Loucy (cell line): ENCODE results near the gene SAT2.
A peak's percentile ranks its signal among the peaks of the same experiment; 100 is the strongest.
"Not testable (repeated sequence)": the region's sequence is repeated elsewhere in the genome, so short reads cannot be mapped to it uniquely, and the experiment has no call there.

Experiments used
- H2AFZ ChIP-seq: fragments of 200-600 bp; sonication (generic); 2 replicates; pipeline ENCODE4 v1.6.0; 2016; ENCODE audit warnings: antibody characterized with exemption, mild to moderate bottlenecking, low read length, moderate library complexity
- H3F3A ChIP-seq: fragments of 200-600 bp; 2 replicates; pipeline ENCODE4 v1.6.0; 2016; ENCODE audit warnings: antibody characterized with exemption, low read depth, mild to moderate bottlenecking
- H3K27me3 ChIP-seq: fragments of 200-600 bp; sonication (generic); 2 replicates; pipeline ENCODE4 v1.6.1; 2014; ENCODE audit warnings: low read length, mild to moderate bottlenecking; ENCODE audit not compliant: insufficient read depth, poor library complexity, severe bottlenecking
- H3K36me3 ChIP-seq: fragments of 200-600 bp; sonication (generic); 2 replicates; pipeline ENCODE4 v1.6.1; 2016; ENCODE audit warnings: low read length; ENCODE audit not compliant: insufficient read depth
- H3K4me1 ChIP-seq: fragments of 200-600 bp; sonication (generic); 2 replicates; pipeline ENCODE4 v1.5.1; 2014; ENCODE audit warnings: low read length, mild to moderate bottlenecking; ENCODE audit not compliant: insufficient read depth, poor library complexity, severe bottlenecking
- H3K4me2 ChIP-seq: fragments of 200-600 bp; sonication (generic); 2 replicates; pipeline ENCODE4 v1.6.0; 2014; ENCODE audit warnings: antibody characterized with exemption, low read length, low read depth, mild to moderate bottlenecking; ENCODE audit not compliant: poor library complexity, severe bottlenecking
- H3K4me3 ChIP-seq: fragments of 200-600 bp; sonication (generic); 2 replicates; pipeline ENCODE4 v1.5.1; 2014; ENCODE audit warnings: low read length, mild to moderate bottlenecking, mixed read lengths; ENCODE audit not compliant: poor library complexity, severe bottlenecking
- H3K79me2 ChIP-seq: fragments of 200-600 bp; sonication (generic); 2 replicates; pipeline ENCODE4 v1.6.1; 2014; ENCODE audit warnings: low read length; ENCODE audit not compliant: insufficient read depth
- H3K9ac ChIP-seq: fragments of 200-600 bp; sonication (generic); 2 replicates; pipeline ENCODE4 v1.6.0; 2014; ENCODE audit warnings: mild to moderate bottlenecking, low read depth, low read length, moderate library complexity; ENCODE audit not compliant: poor library complexity, severe bottlenecking
- H3K9me2 ChIP-seq: fragments of 200-600 bp; sonication (generic); replicated peaks from 2 replicates; pipeline ENCODE4 v1.6.1; 2016; ENCODE audit warnings: low read depth, low read length, mixed read lengths
- H3K9me3 ChIP-seq: fragments of 200-600 bp; sonication (generic); 2 replicates; pipeline ENCODE4 v1.6.1; 2014; ENCODE audit warnings: mild to moderate bottlenecking, antibody characterized with exemption, low read length, low read depth; ENCODE audit not compliant: insufficient read depth
- H4K20me1 ChIP-seq: fragments of 200-600 bp; sonication (generic); 2 replicates; pipeline ENCODE4 v1.6.0; 2014; ENCODE audit warnings: antibody characterized with exemption, low read length, mild to moderate bottlenecking; ENCODE audit not compliant: insufficient read depth, poor library complexity, severe bottlenecking
- EZH2phosphoT487 ChIP-seq: fragments of 200-600 bp; IDR thresholded peaks from 2 replicates; pipeline ENCODE4 v1.6.1; 2018; ENCODE audit warnings: antibody characterized with exemption, mild to moderate bottlenecking, moderate library complexity, borderline replicate concordance
- TF ChIP-seq, protein P1 (sequence below): fragments of 200-600 bp; sonication (generic); conservative IDR thresholded peaks from 2 replicates; pipeline ENCODE4 v1.5.1; 2014; ENCODE audit warnings: mild to moderate bottlenecking, antibody characterized with exemption, low read length

Gene SAT2

DNA sequence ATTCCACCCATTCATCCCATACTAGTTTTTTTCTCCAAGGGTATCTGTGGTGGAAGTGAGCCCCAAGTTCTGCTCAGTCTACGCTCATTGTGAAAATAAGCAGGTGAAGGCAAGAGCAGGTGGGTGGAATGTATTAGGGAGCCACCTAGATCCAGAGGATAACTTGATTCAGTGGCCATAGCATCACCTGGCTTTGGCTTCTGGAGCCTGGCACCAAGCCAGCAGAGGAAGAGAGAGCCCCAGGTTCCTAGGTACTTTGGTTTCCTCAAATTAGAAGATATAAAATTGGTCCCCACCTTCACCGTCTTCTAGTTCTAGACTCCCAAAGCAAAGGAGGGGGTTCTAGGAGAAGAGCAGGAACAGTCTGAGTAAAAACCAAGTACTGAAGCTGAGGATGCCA, 17.0 kb downstream of the SAT2 start:
- H3K4me1 ChIP-seq = peaks cover 48% of the 10 kb centered on the region
- H4K20me1 ChIP-seq = peaks cover 45% of the 10 kb centered on the region
- H3K79me2 ChIP-seq = peaks cover 57% of the 10 kb centered on the region
- no peaks in the 10 kb centered on the region for H3K9me3 ChIP-seq
- peak overlapping the region; percentile 97 for H3K4me2 ChIP-seq
- H3K9me2 ChIP-seq = no peaks in the 10 kb centered on the region
- no peaks in the 10 kb centered on the region for H3F3A ChIP-seq
- H3K9ac ChIP-seq = no peak overlapping the region
- H3K27me3 ChIP-seq = no peaks in the 10 kb centered on the region
- H3K36me3 ChIP-seq = peaks cover 3% of the 10 kb centered on the region; the same call in 1 of the 2 replicates
- TF ChIP-seq EZH2phosphoT487 = no peak
- TF ChIP-seq, protein P1, sequence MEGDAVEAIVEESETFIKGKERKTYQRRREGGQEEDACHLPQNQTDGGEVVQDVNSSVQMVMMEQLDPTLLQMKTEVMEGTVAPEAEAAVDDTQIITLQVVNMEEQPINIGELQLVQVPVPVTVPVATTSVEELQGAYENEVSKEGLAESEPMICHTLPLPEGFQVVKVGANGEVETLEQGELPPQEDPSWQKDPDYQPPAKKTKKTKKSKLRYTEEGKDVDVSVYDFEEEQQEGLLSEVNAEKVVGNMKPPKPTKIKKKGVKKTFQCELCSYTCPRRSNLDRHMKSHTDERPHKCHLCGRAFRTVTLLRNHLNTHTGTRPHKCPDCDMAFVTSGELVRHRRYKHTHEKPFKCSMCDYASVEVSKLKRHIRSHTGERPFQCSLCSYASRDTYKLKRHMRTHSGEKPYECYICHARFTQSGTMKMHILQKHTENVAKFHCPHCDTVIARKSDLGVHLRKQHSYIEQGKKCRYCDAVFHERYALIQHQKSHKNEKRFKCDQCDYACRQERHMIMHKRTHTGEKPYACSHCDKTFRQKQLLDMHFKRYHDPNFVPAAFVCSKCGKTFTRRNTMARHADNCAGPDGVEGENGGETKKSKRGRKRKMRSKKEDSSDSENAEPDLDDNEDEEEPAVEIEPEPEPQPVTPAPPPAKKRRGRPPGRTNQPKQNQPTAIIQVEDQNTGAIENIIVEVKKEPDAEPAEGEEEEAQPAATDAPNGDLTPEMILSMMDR = no peak
- H2AFZ ChIP-seq = no peak overlapping the region
- H3K4me3 ChIP-seq = peak overlapping the region; percentile 17

DNA sequence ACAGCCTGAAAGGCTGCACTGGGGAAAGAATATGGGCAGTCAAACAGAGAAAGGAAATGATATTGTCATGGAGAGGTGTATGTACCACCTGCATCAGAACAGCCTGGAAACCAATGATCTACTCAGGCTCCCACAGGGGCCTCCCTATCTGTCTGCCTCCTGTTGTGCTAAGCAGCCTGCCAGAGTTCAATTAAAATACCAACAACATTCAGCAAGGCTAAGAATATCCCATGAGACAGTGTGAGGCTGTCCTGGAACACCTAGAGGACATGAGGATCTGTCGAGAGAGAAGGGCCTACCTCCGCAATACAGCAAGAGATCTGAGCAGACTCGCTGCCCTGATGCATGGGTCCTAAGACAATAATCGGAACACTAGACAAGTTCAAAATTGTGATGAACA, 21.3 kb downstream of the SAT2 start:
- Histone ChIP-seq H3K9me3 (no peaks in the 10 kb centered on the region), H3K4me3 (no peak overlapping the region), H3K9ac (no peak overlapping the region), H4K20me1 (peaks cover 18% of the 10 kb centered on the region), H3K79me2 (peaks cover 26% of the 10 kb centered on the region), H3K9me2 (no peaks in the 10 kb centered on the region), H3K36me3 (peaks cover 33% of the 10 kb centered on the region; the same call in 1 of the 2 replicates), H2AFZ (no peak overlapping the region), H3F3A (no peaks in the 10 kb centered on the region), H3K4me1 (peaks cover 22% of the 10 kb centered on the region), H3K27me3 (no peaks in the 10 kb centered on the region), H3K4me2 (peak overlapping the region; percentile 1)
- TF ChIP-seq, protein P1 = no peak
- no peak for TF ChIP-seq EZH2phosphoT487

GRCh38 chr17:7597561-7597960, 30.1 kb downstream of the SAT2 start:
- not testable (repeated sequence) for H3F3A ChIP-seq, H3K9ac ChIP-seq, H3K4me1 ChIP-seq, H3K79me2 ChIP-seq, H3K4me2 ChIP-seq, H4K20me1 ChIP-seq, H3K27me3 ChIP-seq, H3K4me3 ChIP-seq, H3K9me3 ChIP-seq, H3K9me2 ChIP-seq, H2AFZ ChIP-seq
- H3K36me3 ChIP-seq = peaks cover 72% of the 10 kb centered on the region; the same call in 1 of the 2 replicates

- H3F3A ChIP-seq = no peaks in the 10 kb centered on the region
- no peak for TF ChIP-seq EZH2phosphoT487
- TF ChIP-seq, protein P1 = no peak
- H3K27me3 ChIP-seq = no peaks in the 10 kb centered on the region
- no peak overlapping the region for H2AFZ ChIP-seq
- no peak overlapping the region for H3K4me3 ChIP-seq
- no peaks in the 10 kb centered on the region for H3K9me3 ChIP-seq
- H4K20me1 ChIP-seq = no peaks in the 10 kb centered on the region
- no peaks in the 10 kb centered on the region for H3K79me2 ChIP-seq
- no peak overlapping the region for H3K9ac ChIP-seq
- no peak overlapping the region for H3K4me2 ChIP-seq
- H3K9me2 ChIP-seq = no peaks in the 10 kb centered on the region
- peaks cover 62% of the 10 kb centered on the region; the same call in 1 of the 2 replicates for H3K36me3 ChIP-seq
- H3K4me1 ChIP-seq = no peaks in the 10 kb centered on the region
These were observed 34.3 kb downstream of the SAT2 start for GRCh38 chr17:7593296-7593695.
